ENCODE data around the gene TREML2.

Gene TREML2

DNA sequence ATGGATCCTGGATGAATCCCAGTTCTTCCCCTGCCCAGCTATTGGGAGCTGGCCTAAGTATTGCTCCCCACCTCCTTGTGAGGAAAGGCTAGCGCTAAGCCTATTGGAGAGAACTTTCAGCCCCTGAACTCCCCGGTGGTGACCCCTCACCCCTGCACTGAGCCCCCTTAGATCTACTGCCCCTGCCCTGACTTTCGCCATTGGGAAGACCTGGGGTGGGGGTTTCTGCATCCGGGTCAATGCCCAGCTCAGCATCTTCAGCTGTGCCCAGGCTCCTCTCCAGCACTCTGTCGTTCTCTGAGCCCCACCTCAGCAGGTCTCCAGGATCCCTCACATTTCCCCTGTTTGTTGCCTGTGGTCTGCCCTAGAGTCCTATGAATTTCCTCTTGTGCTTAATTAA is 36.2 kb upstream of the TREML2 start:
- TF ChIP-seq, protein P1, sequence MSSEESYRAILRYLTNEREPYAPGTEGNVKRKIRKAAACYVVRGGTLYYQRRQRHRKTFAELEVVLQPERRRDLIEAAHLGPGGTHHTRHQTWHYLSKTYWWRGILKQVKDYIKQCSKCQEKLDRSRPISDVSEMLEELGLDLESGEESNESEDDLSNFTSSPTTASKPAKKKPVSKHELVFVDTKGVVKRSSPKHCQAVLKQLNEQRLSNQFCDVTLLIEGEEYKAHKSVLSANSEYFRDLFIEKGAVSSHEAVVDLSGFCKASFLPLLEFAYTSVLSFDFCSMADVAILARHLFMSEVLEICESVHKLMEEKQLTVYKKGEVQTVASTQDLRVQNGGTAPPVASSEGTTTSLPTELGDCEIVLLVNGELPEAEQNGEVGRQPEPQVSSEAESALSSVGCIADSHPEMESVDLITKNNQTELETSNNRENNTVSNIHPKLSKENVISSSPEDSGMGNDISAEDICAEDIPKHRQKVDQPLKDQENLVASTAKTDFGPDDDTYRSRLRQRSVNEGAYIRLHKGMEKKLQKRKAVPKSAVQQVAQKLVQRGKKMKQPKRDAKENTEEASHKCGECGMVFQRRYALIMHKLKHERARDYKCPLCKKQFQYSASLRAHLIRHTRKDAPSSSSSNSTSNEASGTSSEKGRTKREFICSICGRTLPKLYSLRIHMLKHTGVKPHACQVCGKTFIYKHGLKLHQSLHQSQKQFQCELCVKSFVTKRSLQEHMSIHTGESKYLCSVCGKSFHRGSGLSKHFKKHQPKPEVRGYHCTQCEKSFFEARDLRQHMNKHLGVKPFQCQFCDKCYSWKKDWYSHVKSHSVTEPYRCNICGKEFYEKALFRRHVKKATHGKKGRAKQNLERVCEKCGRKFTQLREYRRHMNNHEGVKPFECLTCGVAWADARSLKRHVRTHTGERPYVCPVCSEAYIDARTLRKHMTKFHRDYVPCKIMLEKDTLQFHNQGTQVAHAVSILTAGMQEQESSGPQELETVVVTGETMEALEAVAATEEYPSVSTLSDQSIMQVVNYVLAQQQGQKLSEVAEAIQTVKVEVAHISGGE (tag by site-specific recombination; conservative IDR thresholded peaks at IDR 0.05; ENCODE audit: low read depth), result no peak
- TF ChIP-seq ZNF350 (tag by site-specific recombination; IDR thresholded peaks at IDR 0.05), result no peak
- TF ChIP-seq ZNF366 (tag by site-specific recombination; conservative IDR thresholded peaks at IDR 0.05), result no peak
- TF ChIP-seq GLIS1 (tag by site-specific recombination; IDR thresholded peaks at IDR 0.05), result no peak
- no peak for TF ChIP-seq ZNF548 (tag by site-specific recombination; IDR thresholded peaks at IDR 0.05)
- no peak for TF ChIP-seq ZNF501 (tag by site-specific recombination; IDR thresholded peaks at IDR 0.05)
- TF ChIP-seq GLIS2 (tag by site-specific recombination; IDR thresholded peaks at IDR 0.05), result no peak
- TF ChIP-seq YY1 (tag by site-specific recombination; IDR thresholded peaks at IDR 0.05), result no peak
- no peak for TF ChIP-seq ZNF155 (tag by site-specific recombination; IDR thresholded peaks at IDR 0.05)
- TF ChIP-seq ZFP69B (tag by site-specific recombination; IDR thresholded peaks at IDR 0.05), result no peak
- H3K27ac ChIP-seq (ENCODE audit: extremely low read depth, low read depth, low read length), result no peak overlapping the region
- no peak overlapping the region for H3K4me3 ChIP-seq (ENCODE audit: low read depth, low read length)
- H3K4me1 ChIP-seq (ENCODE audit: control insufficient read depth, insufficient read depth, low read length), result no peaks in the 10 kb centered on the region
- ChIA-PET CTCF (interaction anchor here (0.5 to 0.7 kb wide), 2 partner anchors 8 to 173 kb away, joined by 3 read pairs; no protein-coding TSS in a partner anchor), POLR2A (no interaction called here)
- H3K36me3 ChIP-seq (ENCODE audit: control insufficient read depth in 2 of 2, insufficient read depth in 1 of 2, low read length in 2 of 2), result no peaks in the 10 kb centered on the region
- no peaks in the 10 kb centered on the region for H3K9me3 ChIP-seq (ENCODE audit: control insufficient read depth, insufficient read depth, low read depth, low read length)

DNA sequence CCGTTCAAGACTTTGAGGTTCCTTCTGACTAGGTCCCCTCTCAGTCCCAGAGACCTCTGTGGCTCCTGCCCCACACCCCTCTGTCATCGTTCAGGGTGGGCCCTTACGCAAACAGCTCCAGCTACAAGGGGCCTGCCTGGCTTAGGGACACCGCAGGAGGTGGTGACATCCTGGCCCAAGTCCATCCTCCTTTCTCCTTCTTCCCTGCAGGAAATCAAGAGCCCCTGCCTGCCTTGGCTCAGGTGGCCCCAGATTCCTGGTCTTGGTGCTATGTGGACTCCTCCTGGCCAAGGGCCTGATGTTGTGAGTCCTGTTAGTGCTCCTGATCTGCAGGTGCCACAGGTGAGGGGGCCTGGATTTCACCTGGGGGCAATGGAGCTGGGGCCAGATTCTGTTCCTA is 35.3 kb upstream of the TREML2 start:
- Histone ChIP-seq H3K27ac (ENCODE audit: extremely low read depth, low read depth, low read length) (no peak overlapping the region), H3K36me3 (ENCODE audit: control insufficient read depth in 2 of 2, insufficient read depth in 1 of 2, low read length in 2 of 2) (no peaks in the 10 kb centered on the region), H3K4me1 (ENCODE audit: control insufficient read depth, insufficient read depth, low read length) (no peaks in the 10 kb centered on the region), H3K9me3 (ENCODE audit: control insufficient read depth, insufficient read depth, low read depth, low read length) (no peaks in the 10 kb centered on the region), H3K4me3 (ENCODE audit: low read depth, low read length) (no peak overlapping the region)
- POLR2A ChIA-PET, result no interaction called here
- CTCF ChIA-PET, result interaction anchor here (0.5 kb wide), 1 partner anchor 172 kb away, joined by 3 read pairs; no protein-coding TSS in a partner anchor
- TF ChIP-seq, protein P2, sequence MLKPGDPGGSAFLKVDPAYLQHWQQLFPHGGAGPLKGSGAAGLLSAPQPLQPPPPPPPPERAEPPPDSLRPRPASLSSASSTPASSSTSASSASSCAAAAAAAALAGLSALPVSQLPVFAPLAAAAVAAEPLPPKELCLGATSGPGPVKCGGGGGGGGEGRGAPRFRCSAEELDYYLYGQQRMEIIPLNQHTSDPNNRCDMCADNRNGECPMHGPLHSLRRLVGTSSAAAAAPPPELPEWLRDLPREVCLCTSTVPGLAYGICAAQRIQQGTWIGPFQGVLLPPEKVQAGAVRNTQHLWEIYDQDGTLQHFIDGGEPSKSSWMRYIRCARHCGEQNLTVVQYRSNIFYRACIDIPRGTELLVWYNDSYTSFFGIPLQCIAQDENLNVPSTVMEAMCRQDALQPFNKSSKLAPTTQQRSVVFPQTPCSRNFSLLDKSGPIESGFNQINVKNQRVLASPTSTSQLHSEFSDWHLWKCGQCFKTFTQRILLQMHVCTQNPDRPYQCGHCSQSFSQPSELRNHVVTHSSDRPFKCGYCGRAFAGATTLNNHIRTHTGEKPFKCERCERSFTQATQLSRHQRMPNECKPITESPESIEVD (tag by site-specific recombination; IDR thresholded peaks at IDR 0.05), result no peak
- TF ChIP-seq ZNF10 (tag by site-specific recombination; IDR thresholded peaks at IDR 0.05) (no peak), ZNF629 (tag by site-specific recombination; IDR thresholded peaks at IDR 0.05) (no peak), HOXD13 (CRISPR knock-in tag; IDR thresholded peaks at IDR 0.05; ENCODE audit: borderline replicate concordance) (no peak)

DNA sequence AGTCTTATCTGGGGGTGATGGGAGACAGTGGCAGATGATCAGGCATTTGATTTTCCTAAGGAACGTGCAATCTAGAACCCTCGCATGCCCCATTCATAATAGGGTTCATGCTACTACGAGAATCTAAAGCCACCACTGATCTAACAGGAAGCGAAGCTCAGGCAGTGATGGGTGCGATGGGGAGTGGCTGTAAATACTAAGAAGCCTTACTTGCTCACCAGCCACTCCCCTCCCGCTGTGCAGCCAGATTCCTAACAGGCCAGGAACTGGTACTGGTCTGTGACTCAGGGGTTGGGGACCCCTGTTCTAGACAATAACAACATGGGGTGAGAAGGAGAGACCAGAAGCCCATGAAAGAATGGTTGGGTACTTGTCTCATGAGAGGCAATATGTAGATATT is 31.7 kb upstream of the TREML2 start:
- ChIA-PET CTCF (interaction anchor here (0.6 kb wide), 1 partner anchor 66 kb away, joined by 4 read pairs; no protein-coding TSS in a partner anchor), POLR2A (no interaction called here)
- Histone ChIP-seq H3K9me3 (ENCODE audit: control insufficient read depth, insufficient read depth, low read depth, low read length) (no peaks in the 10 kb centered on the region), H3K36me3 (ENCODE audit: control insufficient read depth in 2 of 2, insufficient read depth in 1 of 2, low read length in 2 of 2) (no peaks in the 10 kb centered on the region), H3K27ac (ENCODE audit: extremely low read depth, low read depth, low read length) (no peak overlapping the region), H3K4me1 (ENCODE audit: control insufficient read depth, insufficient read depth, low read length) (no peaks in the 10 kb centered on the region), H3K4me3 (ENCODE audit: low read depth, low read length) (no peak overlapping the region)
- TF ChIP-seq ZBTB20 (tag by site-specific recombination; IDR thresholded peaks at IDR 0.05), result no peak
- TF ChIP-seq KLF1 (tag by site-specific recombination; IDR thresholded peaks at IDR 0.05), result no peak
- no peak for TF ChIP-seq ZNF544 (tag by site-specific recombination; IDR thresholded peaks at IDR 0.05)
- no peak for TF ChIP-seq ZNF555 (tag by site-specific recombination; conservative IDR thresholded peaks at IDR 0.05)
- no peak for TF ChIP-seq ZNF701 (tag by site-specific recombination; IDR thresholded peaks at IDR 0.05)
- TF ChIP-seq ZNF426 (tag by site-specific recombination; IDR thresholded peaks at IDR 0.05), result no peak
- no peak for TF ChIP-seq KLF9 (tag by site-specific recombination; IDR thresholded peaks at IDR 0.05; ENCODE audit: low read depth)
- TF ChIP-seq IKZF3 (tag by site-specific recombination; IDR thresholded peaks at IDR 0.05), result no peak
- TF ChIP-seq OSR2 (tag by site-specific recombination; IDR thresholded peaks at IDR 0.05), result no peak
- no peak for TF ChIP-seq SALL2 (tag by site-specific recombination; IDR thresholded peaks at IDR 0.05; ENCODE audit: borderline replicate concordance)
- no peak for TF ChIP-seq ZNF133 (tag by site-specific recombination; IDR thresholded peaks at IDR 0.05)
- TF ChIP-seq ZNF121 (tag by site-specific recombination; IDR thresholded peaks at IDR 0.05), result no peak
- TF ChIP-seq ZNF302 (tag by site-specific recombination; IDR thresholded peaks at IDR 0.05; ENCODE audit: low read depth), result no peak
